ENCODE measurements around the gene EHMT1.
"Not testable (repeated sequence)": the region's sequence is repeated elsewhere in the genome, so short reads cannot be mapped to it uniquely, and the experiment has no call there.

Gene EHMT1

DNA sequence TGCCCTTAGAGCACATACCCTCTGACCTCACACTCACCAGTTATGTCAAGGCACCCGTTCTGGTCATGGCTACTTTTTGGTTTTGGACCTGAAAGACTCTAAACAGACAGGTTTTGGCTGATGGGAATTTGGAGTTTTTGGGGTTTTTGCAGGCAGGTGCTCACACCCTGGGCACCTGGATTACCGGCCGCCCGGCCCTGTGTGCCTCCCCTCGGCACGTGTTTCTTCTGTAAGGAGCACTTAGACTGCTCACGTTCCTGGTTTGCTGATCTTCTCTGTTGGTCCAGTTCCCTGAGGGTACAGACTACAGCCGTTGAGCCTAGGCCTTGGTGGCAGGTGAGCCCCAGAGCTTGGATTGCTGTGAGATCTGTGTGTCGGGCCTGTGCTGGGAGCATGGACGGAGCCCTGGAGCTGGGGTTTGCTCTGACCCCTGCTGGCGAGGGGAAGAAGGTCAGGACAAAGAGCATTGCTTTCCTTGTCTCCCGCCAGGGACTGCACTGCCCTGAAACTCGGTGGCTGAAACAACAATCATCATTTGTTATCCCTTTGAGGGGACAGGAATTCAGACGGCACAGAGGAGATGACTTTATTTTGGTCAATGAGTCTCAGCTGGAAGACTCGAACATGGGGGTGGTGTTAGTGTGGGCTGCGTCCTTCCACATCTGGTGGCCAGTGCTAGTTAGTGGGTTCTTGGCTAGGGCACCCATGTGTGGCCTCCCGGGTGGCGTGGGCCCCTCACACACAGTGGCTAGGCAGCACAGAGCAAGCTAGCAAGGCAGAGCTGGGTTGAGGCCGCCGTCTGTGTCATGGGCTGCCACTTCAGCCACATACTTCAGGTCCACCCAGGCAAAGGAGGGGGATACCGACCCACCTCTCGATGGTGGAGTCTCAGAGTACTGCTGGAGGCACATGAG lies 76.4 kb downstream of the EHMT1 start:
- DNase-seq (ENCODE audit: low read depth), result no peak

DNA sequence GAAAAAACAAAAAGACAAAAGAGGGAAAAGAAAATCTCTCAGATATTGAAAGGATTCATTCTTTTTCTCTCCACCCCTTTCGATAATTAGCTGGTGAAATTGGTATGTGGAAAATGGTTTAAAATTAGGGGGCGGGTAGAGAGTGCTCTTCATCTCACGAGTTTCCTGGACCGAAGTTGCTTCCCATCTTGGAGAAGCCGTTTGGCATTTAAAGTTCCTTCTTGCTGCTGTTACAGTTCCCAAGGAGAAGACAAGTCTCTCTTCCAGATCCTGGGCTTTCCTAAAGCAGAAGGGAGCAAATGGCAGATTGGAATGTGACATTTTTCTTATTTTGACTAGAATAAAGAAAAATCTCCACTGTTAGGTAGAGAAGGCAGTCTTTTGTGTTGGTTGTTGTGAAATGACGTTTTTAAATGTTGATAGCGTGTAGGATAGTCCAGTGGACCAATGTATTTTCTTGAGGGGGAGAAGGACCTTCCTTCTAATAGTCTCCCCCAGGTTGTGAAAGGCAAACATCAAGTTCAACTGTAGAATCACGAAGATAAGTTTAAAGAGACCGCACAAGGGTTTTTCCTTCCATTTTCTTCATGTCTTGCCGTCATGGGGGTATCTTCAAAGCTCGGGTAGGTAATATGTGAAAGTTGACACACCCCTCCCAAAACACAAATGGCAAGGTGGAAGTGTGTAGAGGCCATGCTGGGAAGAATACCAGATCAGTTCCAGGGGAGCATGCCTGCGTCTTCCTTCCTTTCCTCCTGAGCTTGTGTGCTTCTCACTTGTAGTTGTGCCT lies 77.5 kb downstream of the EHMT1 start:
- DNase-seq (ENCODE audit: low read depth), result no peak

DNA sequence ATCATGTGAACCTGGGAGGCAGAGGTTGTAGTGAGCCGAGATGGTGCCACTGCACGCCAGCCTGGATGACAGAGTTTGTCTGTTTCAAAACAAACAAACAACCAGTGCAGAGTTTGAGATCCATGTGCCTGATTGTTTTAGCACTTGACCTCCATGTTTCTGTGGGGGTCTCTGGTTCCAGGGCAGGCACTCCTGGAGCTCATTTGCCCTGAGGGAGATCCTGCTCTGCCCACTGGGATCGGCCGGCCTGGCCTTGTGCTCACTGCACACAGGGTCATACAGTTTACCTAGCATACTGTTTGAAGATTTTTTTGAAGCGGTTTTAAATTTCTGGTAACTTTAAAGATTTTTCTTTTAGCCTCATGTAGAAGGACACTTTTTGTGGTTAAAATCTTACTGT lies 78.4 kb downstream of the EHMT1 start:
- DNase-seq (ENCODE audit: low read depth), result no peak

DNA sequence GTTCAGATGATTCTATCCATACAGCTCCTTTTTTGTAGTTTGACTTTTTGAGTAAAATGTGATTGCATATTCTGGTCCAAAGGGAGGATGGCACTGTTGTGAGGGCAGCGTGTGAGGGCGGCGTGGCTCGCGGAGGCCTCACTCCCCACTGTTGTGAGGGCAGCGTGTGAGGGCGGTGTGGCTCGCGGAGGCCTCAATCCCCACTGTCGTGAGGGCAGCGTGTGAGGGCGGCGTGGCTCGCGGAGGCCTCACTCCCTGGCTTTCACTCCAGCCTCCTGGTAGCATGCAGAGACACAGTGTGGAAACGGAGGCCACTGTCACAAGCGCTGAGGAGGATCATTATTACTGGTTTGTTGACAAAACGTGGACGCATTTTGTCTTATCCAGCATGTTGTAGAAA lies 79.0 kb downstream of the EHMT1 start:
- no peak for DNase-seq (ENCODE audit: low read depth)

DNA sequence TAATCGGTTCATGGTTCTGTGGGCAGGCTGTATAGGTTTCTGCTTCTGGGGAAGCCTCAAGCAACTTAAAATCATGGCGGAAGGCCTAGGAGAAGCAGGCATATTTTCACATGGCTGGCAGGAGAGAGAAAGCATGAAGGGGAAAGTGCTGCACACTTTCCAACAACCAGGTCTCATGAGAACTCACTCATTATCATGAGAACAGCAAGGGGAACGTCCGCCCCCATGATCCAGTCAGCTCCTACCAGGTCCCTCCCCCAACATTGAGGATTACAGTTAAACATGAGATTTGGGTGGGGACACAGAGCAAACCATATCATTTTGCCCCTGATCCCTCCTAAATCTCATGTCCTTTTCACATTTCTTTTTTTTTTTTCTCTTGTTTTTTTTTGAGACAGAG lies 82.1 kb downstream of the EHMT1 start:
- DNase-seq (ENCODE audit: low read depth), result no peak

DNA sequence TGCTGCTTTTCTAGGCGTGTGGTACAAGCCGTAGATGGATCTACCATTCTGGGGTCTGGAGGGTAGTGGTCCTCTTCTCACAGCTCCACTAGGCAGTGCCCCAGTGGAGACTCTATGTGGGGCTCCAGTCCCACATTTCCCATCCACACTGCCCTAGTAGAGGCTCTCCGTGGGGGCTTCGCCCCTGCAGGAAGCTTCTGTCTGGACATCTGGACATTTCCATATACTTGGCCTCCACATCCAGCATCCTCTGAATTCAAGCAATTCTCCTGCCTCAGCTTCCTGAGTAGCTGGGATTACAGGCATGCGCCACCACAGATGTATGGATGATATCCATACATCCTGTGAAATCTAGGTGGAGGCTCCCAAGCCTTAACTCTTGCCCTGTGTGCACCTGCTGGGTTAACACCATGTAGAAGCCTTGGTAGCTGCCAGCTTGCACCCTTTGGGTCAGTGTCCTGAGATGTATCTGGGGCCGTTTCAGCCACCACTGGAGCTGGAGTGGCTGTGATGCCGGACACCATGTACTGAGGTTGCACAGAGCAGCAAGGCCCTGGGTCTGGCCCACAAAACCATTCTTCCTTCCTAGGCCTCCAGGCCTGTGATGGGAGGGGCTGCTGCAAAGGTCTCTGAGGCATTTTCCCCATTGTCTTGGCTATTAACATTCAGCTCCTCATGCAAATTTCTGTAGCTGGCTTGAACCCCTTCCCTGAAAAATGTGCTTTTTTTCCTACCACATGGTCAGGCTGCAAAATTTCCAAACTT lies 84.0 kb downstream of the EHMT1 start:
- no peak for DNase-seq (ENCODE audit: low read depth)

DNA sequence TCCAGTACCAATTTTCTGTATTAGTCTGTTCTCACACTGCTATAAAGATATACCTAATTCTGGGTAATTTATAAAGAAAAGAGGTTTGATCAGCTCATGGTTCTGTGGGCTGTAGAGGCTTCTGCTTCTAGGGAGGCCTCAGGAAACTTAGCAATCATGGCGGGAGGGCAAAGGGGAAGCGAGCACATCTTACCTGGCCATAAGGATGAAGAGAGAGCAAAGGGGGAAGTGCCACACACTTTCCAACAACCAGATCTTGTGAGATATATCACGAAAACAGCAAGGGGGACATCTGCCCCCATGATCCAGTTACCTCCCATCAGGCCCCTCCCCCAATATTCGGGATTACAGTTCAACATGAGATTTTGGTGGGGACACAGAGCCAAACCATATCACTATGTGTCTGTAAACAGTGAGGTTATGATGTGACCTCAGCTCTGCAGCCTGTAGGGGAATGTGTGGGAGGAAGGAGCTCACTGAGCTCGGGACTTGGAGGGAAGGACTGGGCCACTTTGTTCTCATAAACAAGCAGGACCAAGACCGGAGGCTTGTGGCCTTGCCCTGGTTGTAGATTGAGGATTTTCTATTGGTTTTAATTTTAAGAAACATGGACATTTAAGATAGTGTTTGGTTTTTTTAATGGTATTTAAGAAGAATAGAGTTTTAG lies 85.2 kb downstream of the EHMT1 start:
- no peak for DNase-seq (ENCODE audit: low read depth)

DNA sequence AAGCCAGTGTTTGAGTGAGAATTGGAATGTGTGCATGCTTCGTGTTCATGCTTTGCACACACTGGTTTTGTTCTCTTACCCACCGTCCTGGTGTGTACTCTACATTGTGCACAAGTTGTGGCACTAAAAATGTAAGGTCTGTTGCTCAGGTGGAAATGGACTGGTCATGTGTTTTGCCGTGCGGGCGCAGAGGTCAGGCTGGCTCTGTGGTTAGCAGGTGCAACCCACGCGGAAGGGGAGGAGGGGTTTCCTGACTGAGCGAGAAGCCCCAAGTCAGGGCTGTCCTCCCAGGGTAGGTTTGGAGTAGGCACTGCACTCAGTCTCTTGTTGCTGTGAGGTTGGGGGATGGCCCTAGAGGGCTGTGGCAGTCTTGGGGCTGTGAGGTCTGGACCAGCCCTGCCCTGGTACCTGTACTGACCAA lies 86.6 kb downstream of the EHMT1 start:
- no peak for DNase-seq (ENCODE audit: low read depth)

DNA sequence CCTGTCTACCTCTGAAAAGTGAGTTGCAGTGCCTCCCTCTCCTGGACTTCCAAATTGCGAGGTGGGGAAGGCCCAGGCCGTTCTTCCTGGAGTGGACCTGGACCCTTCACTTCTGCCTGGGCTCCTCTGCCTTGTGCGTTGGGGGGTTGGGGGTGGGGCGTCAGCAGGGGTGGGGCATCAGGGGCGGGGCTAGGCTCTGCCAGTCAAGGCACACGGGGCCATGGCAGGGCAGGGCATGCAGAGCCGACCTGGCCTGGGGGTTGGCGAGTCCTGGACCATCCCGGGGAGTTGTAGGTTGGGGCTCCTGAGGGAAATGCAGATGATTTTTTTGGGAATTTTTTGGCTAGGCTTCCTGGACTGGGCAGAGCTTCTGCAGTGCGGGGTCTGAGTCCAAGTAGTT lies 87.1 kb downstream of the EHMT1 start:
- DNase-seq (ENCODE audit: low read depth), result no peak

DNA sequence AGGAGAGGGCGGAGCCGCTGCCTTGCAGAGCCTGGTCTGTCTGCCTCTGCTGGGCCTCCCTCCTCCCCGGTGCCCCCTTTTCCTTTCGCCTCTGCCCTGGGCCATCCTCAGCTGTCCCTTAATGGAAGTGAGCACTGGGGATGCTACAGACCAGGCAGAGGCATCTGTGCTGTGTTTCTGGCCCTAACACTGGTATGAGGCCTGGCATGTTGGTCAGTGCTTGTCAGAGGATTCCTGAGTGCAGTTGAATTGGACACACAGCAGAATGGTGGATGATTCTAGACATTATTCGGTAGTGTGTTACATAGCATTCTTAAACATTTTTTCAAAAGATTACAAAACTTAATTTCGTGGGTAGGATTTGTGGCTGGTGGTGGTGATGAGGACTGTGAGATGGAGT lies 88.6 kb downstream of the EHMT1 start:
- no peak for DNase-seq (ENCODE audit: low read depth)

DNA sequence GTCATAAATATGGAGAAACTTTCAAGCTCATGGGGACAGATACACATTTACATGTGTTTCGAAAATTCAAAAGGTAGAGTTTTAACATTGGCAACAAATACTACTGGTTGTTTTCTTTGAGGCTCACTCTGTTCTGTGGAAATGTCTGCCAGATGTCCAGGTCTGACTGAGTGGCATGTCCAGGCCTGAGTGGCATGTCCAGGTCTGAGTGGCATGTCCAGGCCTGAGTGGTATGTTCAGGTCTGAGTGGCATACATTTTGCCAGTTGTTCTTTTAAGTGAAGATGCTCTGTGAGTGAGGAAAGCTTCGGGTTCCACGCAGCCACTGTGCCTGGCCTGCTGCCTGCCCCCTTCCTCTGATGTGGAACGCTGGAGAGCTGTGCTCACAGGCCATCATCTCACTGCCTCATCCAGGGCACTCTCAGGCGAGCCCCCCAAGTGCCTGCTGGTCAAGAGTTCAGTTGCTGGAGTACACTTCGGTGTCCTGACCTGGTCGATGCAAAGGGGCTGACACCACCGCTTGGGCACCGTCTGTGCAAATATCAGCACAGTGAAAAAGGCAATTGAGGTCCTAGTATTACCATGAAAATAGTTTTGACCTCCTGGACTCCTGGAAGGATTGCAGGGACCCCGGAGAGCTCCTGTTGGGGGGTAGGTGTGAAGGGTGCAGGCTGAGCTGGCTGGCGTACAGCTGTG lies 89.9 kb downstream of the EHMT1 start:
- DNase-seq (ENCODE audit: low read depth), result no peak

DNA sequence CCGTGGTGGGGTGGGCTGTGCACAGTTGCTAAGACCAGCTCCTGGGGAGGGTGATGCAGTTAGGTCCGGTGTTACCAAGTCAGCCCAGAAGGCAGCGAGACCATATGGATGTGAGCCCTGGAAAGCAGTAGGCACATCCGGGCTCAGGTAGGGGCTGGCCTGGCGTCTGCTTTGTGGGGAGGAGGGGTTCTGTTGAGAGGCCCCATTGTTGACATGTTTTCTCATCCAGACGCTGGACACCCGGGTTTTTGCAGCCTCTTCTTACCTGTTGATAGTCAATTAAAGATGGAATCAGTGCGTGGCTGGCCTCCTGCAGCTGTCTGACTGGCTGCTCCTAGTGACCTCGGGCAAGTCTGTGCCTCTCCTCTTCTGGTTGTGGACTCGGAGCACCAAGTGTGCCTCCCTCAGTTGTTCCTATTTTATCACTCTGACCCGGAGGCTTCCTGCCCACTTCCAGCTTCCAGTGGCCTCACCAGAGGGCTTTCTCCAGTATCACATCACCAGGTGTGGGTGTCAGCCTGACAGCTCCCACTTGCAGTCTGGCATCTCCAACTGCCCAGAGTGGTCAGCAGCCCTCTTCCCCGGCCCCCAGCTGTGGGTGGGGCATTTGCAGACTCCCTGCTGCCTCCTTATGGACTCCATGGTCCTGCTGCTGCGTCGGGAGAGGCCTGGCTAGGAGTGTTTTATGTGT lies 90.8 kb downstream of the EHMT1 start:
- DNase-seq (ENCODE audit: low read depth), result no peak

DNA sequence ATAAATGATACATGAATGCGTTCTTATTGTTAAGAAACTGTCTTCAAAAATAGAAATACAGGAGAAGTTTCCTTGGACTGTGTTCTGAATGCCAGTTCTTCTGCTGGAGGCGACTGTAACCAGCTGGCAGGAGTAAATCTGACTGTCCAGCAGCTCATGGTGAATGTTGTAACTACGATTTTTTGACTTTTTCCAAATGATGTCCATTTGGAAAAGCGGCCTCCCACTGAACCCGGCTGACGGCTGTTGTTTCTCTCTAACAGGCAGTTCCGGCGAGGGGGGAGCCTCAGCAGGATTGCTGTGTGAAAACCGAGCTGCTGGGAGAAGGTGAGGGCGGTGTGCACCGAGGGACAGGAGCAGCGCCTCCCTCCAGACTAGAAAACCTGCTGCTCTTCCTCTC lies 91.9 kb downstream of the EHMT1 start:
- DNase-seq (ENCODE audit: low read depth), result no peak

DNA sequence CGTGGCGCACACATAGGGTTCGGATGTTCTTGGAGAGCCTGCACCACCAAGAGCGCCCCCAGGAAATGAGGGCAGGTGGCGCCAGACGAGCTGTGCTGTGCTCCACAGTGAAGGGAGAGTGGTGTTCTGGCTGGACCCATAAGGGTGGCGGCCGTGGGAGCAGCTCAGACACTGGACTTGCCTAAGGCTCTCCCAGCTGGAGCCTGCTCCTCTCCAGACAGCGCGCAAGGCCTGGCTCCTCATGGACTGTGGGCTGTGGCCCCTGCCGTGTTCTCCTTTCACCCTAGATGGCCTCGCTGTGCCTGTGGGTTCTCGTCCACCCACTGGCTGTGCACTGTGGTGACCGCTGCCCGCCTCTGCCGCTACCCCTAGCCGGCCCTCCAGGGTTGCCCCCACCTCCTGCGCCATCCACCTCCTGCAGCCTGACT lies 92.9 kb downstream of the EHMT1 start:
- DNase-seq (ENCODE audit: low read depth), result no peak

DNA sequence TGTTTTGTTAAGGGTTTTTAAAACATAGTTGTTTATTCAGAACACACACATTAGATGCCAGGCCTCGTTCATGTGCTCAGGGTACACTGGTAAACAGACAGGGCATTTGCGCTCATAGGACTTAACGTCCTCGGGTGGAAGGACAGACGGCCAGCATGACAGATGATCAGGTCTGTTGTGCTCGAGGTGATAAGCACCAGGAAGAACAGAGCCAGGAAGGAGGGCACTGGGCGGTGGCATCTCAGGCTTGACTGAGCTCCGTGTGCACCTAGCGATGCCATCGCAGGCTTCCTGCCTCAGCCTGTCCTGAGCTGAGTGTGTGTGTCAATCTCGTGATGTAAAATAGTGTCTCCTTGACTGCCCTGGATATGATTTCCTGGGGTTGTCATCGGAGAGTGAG lies 96.5 kb downstream of the EHMT1 start:
- no peak for DNase-seq (ENCODE audit: low read depth)

DNA sequence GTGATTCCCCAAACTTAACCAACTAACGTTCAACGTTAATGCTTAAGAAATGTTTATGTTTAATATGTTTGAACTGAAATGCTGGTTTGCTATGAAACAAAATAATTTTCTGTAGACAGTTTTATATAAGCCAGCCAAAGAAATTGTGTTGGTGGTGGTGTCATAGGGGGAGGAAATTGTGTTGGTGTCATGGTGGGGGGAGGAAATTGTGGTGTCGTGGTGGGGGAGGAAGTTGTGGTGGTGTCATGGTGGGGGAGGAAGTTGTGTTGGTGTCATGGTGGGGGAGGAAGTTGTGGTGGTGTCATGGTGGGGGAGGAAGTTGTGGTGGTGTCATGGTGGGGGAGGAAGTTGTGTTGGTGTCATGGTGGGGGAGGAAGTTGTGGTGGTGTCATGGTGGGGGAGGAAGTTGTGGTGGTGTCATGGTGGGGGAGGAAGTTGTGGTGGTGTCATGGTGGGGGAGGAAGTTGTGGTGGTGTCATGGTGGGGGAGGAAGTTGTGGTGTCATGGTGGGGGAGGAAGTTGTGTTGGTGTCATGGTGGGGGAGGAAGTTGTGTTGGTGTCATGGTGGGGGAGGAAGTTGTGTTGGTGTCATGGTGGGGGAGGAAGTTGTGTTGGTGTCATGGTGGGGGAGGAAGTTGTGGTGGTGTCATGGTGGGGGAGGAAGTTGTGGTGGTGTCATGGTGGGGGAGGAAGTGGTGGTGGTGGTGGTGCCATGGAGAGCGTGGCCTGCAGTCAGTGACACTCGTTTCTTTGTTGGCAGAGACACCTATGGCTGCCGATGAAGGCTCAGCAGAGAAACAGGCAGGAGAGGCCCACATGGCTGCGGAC lies 97.3 kb downstream of the EHMT1 start:
- DNase-seq (ENCODE audit: low read depth), result not testable (repeated sequence)

DNA sequence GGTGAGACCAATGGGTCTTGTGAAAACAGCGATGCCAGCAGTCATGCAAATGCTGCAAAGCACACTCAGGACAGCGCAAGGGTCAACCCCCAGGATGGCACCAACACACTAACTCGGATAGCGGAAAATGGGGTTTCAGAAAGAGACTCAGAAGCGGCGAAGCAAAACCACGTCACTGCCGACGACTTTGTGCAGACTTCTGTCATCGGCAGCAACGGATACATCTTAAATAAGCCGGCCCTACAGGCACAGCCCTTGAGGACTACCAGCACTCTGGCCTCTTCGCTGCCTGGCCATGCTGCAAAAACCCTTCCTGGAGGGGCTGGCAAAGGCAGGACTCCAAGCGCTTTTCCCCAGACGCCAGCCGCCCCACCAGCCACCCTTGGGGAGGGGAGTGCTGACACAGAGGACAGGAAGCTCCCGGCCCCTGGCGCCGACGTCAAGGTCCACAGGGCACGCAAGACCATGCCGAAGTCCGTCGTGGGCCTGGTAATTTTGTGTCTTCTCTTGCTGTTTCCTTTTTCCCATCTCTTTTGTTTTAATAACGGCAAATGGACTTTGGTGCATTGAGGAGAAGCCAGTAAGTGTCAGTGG lies 98.0 kb downstream of the EHMT1 start:
- DNase-seq (ENCODE audit: low read depth), result no peak

DNA sequence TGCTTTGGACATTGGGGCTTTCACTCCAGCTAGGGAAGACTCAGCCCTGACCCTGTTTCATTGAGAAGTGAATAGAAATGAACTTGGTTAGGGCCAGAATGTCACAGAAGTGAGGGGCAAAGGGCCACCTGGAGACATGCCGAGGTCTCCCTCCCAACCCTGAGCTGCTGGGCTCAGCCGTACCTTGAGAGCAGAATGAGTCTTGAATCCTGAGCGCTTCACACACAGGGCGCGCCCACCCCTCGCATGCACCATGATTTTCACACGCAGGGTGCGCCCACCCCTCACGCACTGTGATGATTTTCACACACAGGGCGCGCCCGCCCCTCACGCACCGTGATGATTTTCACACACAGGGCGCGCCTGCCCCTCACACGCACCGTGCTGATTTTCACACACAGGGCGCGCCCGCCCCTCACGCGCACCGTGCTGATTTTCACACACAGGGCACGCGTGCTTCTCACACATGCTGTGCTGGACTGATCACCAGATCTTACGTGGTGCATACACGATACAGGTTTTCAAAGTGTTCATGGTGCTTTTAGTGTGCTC lies 99.0 kb downstream of the EHMT1 start:
- DNase-seq (ENCODE audit: low read depth), result no peak

DNA sequence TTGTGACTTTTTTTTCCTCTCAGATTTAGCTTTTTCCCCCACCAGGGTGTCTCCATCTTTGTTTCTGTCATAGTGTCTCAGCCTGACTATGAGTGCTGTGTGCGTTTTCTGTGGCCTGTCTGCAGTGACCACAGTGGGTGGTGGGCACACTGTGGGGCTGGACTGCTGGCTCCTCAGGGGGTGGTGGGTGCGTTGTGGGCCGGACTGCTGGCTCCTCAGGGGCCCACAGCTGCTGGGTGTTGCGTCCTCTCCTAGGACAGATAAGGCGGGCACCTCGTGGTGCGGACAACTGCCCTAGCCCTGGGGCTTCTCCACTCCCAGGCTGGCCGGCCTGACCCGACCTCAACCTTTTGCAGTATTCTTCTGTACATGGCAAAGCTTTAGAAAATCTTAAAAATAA lies 100.4 kb downstream of the EHMT1 start:
- DNase-seq (ENCODE audit: low read depth), result no peak
